Measurements from ENCODE around the gene NNMT. TPM values are rescaled to one million over a fixed set of nuclear protein-coding genes. Genes with fewer than 3 reads are reported as not detected.
A peak's percentile ranks its signal among the peaks of the same experiment; 100 is the strongest.

Gene NNMT
- polyA plus RNA-seq, 1 donor (not counting 4 experiments of a cell fraction or from before 2014, with no cell fraction given), result 0.13 TPM

DNA sequence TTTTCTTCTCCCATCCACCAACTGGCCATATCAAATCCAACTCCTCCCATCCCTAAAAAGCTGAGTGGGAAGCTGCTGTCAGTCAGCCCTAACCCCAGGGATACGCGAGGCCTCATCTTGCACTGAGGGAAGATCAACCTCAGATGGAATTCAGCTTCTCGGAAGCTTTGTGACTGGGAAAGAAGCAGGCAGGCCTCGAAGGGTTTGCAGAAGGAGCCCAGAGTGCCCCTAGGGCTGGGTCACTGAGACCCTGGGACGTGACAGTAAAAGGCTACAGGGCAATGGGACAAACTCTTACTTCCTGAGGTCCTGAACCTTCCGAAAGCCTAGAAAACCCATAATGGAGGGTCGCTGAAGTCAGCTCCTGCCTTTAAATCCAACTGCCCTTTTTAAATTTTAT, 34.4 kb upstream of the NNMT start:
- DNase-seq (ENCODE audit: low read depth, low spot score) (no peak), FAIRE-seq (no peak)
- peaks cover 43% of the 10 kb centered on the region for H3K27me3 ChIP-seq (ENCODE audit: control insufficient read depth, extremely low read depth, insufficient read depth, low read length)
- H3K27ac ChIP-seq (ENCODE audit: control insufficient read depth, insufficient read depth, low read length), result no peak overlapping the region
- no peak overlapping the region for H3K4me3 ChIP-seq (ENCODE audit: control insufficient read depth in 2 of 3, extremely low read depth in 1 of 3, insufficient read depth in 2 of 3, low read depth in 1 of 3, low read length in 3 of 3)
- H3K79me2 ChIP-seq (ENCODE audit: control insufficient read depth, insufficient read depth, low read length), result no peaks in the 10 kb centered on the region
- no peak overlapping the region for H2AFZ ChIP-seq (ENCODE audit: control insufficient read depth, low read length)
- H3K9me1 ChIP-seq (ENCODE audit: control insufficient read depth, extremely low read depth, insufficient read depth, low read length), result no peaks in the 10 kb centered on the region
- H3K4me1 ChIP-seq (ENCODE audit: control insufficient read depth, extremely low read depth, insufficient read depth, low read length), result no peaks in the 10 kb centered on the region
- H3K4me2 ChIP-seq (ENCODE audit: control insufficient read depth, extremely low read depth, insufficient read depth, low read depth, low read length), result no peak overlapping the region
- H3K36me3 ChIP-seq (ENCODE audit: control insufficient read depth in 2 of 2, extremely low read depth in 1 of 2, insufficient read depth in 2 of 2, low read length in 2 of 2), result no peaks in the 10 kb centered on the region
- TF ChIP-seq EZH2 (IDR thresholded peaks at IDR 0.05; ENCODE audit: low read length) (no peak), CTCF (optimal IDR thresholded peaks at IDR 0.05 in 1 of 3, IDR thresholded peaks at IDR 0.05 in 1 of 3, conservative IDR thresholded peaks at IDR 0.05 in 1 of 3; ENCODE audit: extremely low read depth in 1 of 3, insufficient read depth in 2 of 3, low read length in 3 of 3) (no peak)
- no peak overlapping the region for H3K9ac ChIP-seq (ENCODE audit: control insufficient read depth, extremely low read depth, insufficient read depth, low read length)
- H4K20me1 ChIP-seq (ENCODE audit: control insufficient read depth, extremely low read depth, insufficient read depth, low read length), result no peaks in the 10 kb centered on the region
- dilution Hi-C loops (cut with MboI; ENCODE audit: extremely low pct_ligation_motif_present, low sequenced_read_pairs), result loop anchor here (25.0 kb wide), 1 partner anchor 224 kb away; no protein-coding TSS in a partner anchor
- no peaks in the 10 kb centered on the region for H3K9me3 ChIP-seq (ENCODE audit: control insufficient read depth, low read depth, low read length)

- Histone ChIP-seq H3K36me3 (ENCODE audit: control insufficient read depth in 2 of 2, extremely low read depth in 1 of 2, insufficient read depth in 2 of 2, low read length in 2 of 2) (no peaks in the 10 kb centered on the region), H2AFZ (ENCODE audit: control insufficient read depth, low read length) (no peak overlapping the region), H3K79me2 (ENCODE audit: control insufficient read depth, insufficient read depth, low read length) (no peaks in the 10 kb centered on the region), H3K27me3 (ENCODE audit: control insufficient read depth, extremely low read depth, insufficient read depth, low read length) (peaks cover 32% of the 10 kb centered on the region), H3K4me2 (ENCODE audit: control insufficient read depth, extremely low read depth, insufficient read depth, low read depth, low read length) (no peak overlapping the region), H3K9me3 (ENCODE audit: control insufficient read depth, low read depth, low read length) (no peaks in the 10 kb centered on the region), H3K4me1 (ENCODE audit: control insufficient read depth, extremely low read depth, insufficient read depth, low read length) (no peaks in the 10 kb centered on the region), H4K20me1 (ENCODE audit: control insufficient read depth, extremely low read depth, insufficient read depth, low read length) (no peaks in the 10 kb centered on the region), H3K9me1 (ENCODE audit: control insufficient read depth, extremely low read depth, insufficient read depth, low read length) (no peaks in the 10 kb centered on the region), H3K4me3 (ENCODE audit: control insufficient read depth in 2 of 3, extremely low read depth in 1 of 3, insufficient read depth in 2 of 3, low read depth in 1 of 3, low read length in 3 of 3) (no peak overlapping the region), H3K9ac (ENCODE audit: control insufficient read depth, extremely low read depth, insufficient read depth, low read length) (no peak overlapping the region), H3K27ac (ENCODE audit: control insufficient read depth, insufficient read depth, low read length) (no peak overlapping the region)
- dilution Hi-C loops (cut with MboI; ENCODE audit: extremely low pct_ligation_motif_present, low sequenced_read_pairs), result loop anchor here (25.0 kb wide), 1 partner anchor 226 kb away; no protein-coding TSS in a partner anchor
- no peak for FAIRE-seq
- no peak for TF ChIP-seq EZH2 (IDR thresholded peaks at IDR 0.05; ENCODE audit: low read length)
- TF ChIP-seq CTCF (optimal IDR thresholded peaks at IDR 0.05 in 1 of 3, IDR thresholded peaks at IDR 0.05 in 1 of 3, conservative IDR thresholded peaks at IDR 0.05 in 1 of 3; ENCODE audit: extremely low read depth in 1 of 3, insufficient read depth in 2 of 3, low read length in 3 of 3), result peak; percentile 35 to 76 (median 59)
- DNase-seq (ENCODE audit: low read depth, low spot score), result no peak
Observed at GRCh38 chr11:114262681-114263512, 33.3 kb upstream of the NNMT start.

All from keratinocyte (primary cell).